Measurements from ENCODE around the gene PPP1R3F. TPM values are rescaled to one million over a fixed set of nuclear protein-coding genes. Genes with fewer than 3 reads are reported as not detected.

PPP1R3F gene, protein sequence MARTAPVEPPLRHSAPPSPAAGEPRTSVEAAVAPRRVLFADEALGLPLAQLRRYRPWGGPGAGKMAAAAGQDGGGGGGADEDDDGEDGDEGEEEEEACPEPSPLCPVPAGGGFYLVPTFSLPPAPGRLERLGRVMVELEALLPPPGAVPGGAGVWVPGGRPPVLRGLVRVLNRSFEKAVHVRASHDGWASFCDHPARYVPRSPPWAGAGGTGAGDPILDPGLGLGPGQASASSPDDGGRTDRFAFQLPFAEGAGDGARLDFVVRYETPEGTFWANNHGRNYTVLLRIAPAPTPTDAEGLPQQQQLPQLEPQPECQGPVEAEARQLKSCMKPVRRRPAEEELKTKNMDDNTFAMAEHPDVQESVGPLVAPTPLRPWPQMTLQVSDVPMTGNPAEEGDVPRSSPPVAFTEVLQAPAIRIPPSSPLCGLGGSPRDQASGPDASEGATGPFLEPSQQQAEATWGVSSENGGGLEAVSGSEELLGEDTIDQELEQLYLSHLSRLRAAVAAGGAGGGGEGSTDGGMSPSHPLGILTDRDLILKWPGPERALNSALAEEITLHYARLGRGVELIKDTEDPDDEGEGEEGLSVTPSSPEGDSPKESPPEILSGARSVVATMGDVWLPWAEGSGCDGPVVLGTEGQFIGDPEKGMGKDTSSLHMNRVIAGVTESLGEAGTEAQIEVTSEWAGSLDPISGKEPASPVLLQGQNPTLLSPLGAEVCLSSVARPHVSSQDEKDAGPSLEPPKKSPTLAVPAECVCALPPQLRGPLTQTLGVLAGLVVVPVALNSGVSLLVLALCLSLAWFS
- 1 to 10 TPM; 4.8 to 5.4 TPM for total RNA-seq

DNA sequence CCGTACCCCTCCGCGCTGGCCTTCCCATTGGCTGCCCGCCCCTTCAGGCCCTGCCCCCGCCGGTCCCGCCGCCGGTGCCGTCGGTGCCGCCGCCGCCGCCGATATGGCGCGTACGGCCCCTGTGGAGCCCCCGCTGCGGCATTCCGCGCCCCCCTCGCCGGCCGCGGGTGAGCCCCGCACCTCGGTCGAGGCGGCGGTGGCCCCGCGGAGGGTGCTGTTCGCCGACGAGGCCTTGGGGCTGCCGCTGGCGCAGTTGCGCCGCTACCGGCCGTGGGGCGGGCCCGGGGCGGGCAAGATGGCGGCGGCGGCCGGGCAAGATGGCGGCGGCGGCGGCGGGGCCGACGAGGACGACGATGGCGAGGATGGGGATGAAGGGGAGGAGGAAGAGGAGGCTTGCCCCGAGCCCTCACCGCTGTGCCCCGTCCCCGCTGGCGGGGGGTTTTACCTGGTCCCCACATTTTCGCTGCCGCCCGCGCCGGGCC, at the start of gene PPP1R3F:
Gene PPP1R3F, plus strand, starts transcription at position 27 of the 482 bp plus-strand sequence. Its CDS starts 77 bp downstream, at position 104.
- peak; percentile 31 for DNase-seq
- Mint-ChIP-seq H3K9me3 (no peaks in the 10 kb centered on the region), H3K4me3 (peak within 1 kb of the TSS; percentile 82), H3K36me3 (ENCODE audit: low read depth) (peaks cover 15% of the 10 kb centered on the region), H3K4me1 (ENCODE audit: low read depth) (peaks cover 55% of the 10 kb centered on the region), H3K27ac (peak within 1 kb of the TSS; percentile 99), H3K27me3 (no peaks in the 10 kb centered on the region)
- peak; percentile 5 for ATAC-seq
- ChIA-PET CTCF (no interaction called here), POLR2A (interaction anchor here (0.6 to 1.7 kb wide), 2 partner anchors 11 to 13 kb away, joined by 3 to 7 read pairs; no protein-coding TSS in a partner anchor)
- TF ChIP-seq, protein P1, sequence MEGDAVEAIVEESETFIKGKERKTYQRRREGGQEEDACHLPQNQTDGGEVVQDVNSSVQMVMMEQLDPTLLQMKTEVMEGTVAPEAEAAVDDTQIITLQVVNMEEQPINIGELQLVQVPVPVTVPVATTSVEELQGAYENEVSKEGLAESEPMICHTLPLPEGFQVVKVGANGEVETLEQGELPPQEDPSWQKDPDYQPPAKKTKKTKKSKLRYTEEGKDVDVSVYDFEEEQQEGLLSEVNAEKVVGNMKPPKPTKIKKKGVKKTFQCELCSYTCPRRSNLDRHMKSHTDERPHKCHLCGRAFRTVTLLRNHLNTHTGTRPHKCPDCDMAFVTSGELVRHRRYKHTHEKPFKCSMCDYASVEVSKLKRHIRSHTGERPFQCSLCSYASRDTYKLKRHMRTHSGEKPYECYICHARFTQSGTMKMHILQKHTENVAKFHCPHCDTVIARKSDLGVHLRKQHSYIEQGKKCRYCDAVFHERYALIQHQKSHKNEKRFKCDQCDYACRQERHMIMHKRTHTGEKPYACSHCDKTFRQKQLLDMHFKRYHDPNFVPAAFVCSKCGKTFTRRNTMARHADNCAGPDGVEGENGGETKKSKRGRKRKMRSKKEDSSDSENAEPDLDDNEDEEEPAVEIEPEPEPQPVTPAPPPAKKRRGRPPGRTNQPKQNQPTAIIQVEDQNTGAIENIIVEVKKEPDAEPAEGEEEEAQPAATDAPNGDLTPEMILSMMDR (IDR thresholded peaks at IDR 0.05): no peak
- intact Hi-C loops (cut with micrococcal nuclease): loop anchor here (5.0 kb wide), 1 partner anchor 78 kb away; no protein-coding TSS in a partner anchor

DNA sequence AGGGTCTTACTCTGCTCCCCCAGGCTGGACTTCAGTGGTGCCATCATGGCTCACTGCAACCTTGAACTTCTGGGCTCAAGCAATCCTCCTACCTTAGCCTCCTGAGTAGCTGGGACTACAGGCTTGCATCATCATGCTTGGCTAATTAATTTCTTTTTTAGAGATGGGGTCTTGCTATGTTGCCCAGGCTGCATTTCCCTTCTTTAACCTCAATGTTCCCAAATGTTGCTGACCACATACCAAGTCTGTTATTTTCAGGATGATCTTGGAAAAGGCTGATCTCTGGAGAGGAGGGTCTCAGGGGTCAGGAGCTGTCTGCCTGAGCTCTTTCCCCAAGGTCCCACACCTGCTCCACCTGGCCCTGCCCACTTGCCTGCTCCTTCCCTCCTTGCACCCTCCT, 49.5 kb upstream of the PPP1R3F start:
- ATAC-seq: no peak
- TF ChIP-seq, protein P1 (IDR thresholded peaks at IDR 0.05): no peak
- no peak overlapping the region for H3K4me3 Mint-ChIP-seq
- no peaks in the 10 kb centered on the region for H3K27me3 Mint-ChIP-seq
- no peaks in the 10 kb centered on the region for H3K9me3 Mint-ChIP-seq
- POLR2A ChIA-PET: no interaction called here
- no peaks in the 10 kb centered on the region for H3K36me3 Mint-ChIP-seq (ENCODE audit: low read depth)
- CTCF ChIA-PET: no interaction called here
- H3K27ac Mint-ChIP-seq: no peak overlapping the region
- DNase-seq: no peak
- H3K4me1 Mint-ChIP-seq (ENCODE audit: low read depth): no peaks in the 10 kb centered on the region
- intact Hi-C loops (cut with micrococcal nuclease): no loop called here

DNA sequence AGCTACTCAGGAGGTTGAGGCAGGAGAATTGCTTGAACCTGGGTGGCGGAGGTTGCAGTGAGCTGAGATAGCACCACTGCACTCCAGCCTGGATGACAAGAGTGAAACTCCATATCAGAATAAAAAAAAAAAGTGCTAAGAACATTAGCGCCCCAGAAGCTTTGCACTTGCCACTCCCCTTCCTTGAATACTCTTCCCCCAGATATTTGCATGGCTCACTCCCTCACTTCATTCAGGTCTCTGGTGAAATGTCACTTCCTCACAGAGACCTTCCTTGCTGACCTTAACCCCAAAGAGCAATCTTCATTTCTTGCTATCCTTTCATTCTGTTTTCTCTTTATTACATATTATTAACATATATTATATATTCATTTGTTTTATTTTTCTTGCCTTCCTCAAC, 47.7 kb upstream of the PPP1R3F start:
- ChIA-PET POLR2A (no interaction called here), CTCF (no interaction called here)
- intact Hi-C loops (cut with micrococcal nuclease): no loop called here
- Mint-ChIP-seq H3K4me3 (no peak overlapping the region), H3K27me3 (no peaks in the 10 kb centered on the region), H3K36me3 (ENCODE audit: low read depth) (no peaks in the 10 kb centered on the region), H3K27ac (no peak overlapping the region), H3K9me3 (no peaks in the 10 kb centered on the region), H3K4me1 (ENCODE audit: low read depth) (no peaks in the 10 kb centered on the region)
- DNase-seq: no peak
- no peak for ATAC-seq
- TF ChIP-seq, protein P1 (IDR thresholded peaks at IDR 0.05): no peak

DNA sequence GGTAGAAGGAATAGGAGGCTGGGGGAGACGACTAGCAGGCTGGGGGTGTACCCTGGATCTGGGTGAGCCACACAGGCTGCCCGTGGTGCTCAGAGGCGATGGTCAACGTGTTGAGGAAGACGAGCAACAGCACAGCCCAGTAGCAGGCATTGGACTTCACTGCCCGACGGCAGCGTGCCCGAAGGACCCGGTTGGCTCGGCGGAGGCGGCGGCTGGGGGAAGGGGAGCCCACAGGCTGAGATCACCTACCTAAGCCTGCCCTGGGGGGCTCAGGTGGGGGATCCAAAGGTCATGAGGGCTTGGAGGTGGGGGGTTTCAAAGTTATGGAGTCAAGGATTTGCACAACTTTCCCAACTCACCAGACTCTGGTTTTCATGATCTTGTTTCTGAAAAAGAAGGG, 43.7 kb upstream of the PPP1R3F start:
- no peak overlapping the region for H3K4me3 Mint-ChIP-seq
- H3K36me3 Mint-ChIP-seq (ENCODE audit: low read depth): no peaks in the 10 kb centered on the region
- intact Hi-C loops (cut with micrococcal nuclease): no loop called here
- TF ChIP-seq, protein P1 (IDR thresholded peaks at IDR 0.05): no peak
- H3K27me3 Mint-ChIP-seq: no peaks in the 10 kb centered on the region
- H3K4me1 Mint-ChIP-seq (ENCODE audit: low read depth): peaks cover 3% of the 10 kb centered on the region
- no peak overlapping the region for H3K27ac Mint-ChIP-seq
- POLR2A ChIA-PET: interaction anchor here (0.7 kb wide), 1 partner anchor 30 kb away, joined by 3 read pairs; no protein-coding TSS in a partner anchor
- ATAC-seq (no peak), DNase-seq (no peak)
- CTCF ChIA-PET: no interaction called here
- H3K9me3 Mint-ChIP-seq: no peaks in the 10 kb centered on the region

Measured in activated CD8-positive, alpha-beta T cell treated with anti-CD3 and anti-CD28 coated beads for 36 hours (primary cell).